Kidney capillary endothelial cell (primary cell): ENCODE measurements around the gene NSDHL.
"Not testable (repeated sequence)": the region's sequence is repeated elsewhere in the genome, so short reads cannot be mapped to it uniquely, and the experiment has no call there.

Experiments
- DNase-seq: peaks from one replicate; pipeline ENCODE4 v3.0.0-alpha.2; 2018; ENCODE audit warnings: low spot score

NSDHL gene

DNA sequence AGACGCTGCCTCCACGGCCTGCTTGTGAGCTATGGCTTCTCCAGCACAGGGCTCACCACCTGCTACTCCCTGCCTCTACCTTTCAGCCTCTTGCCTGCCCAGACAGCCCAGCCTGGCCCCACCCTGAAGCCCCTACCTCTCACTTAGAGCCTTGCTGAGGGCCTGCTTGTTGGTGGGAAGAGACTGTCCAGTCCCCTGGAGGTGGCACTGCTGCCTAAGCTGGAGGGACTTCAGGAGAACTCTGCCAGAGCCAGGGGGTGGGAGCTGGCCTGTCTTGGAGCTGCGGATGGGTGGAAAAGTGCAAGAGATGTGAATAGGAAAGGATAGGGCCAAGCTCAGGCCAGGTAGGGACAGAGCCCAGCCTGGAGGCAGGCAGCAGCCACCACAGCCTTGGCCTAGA is 64.3 kb downstream of the NSDHL start:
- no peak for DNase-seq

DNA sequence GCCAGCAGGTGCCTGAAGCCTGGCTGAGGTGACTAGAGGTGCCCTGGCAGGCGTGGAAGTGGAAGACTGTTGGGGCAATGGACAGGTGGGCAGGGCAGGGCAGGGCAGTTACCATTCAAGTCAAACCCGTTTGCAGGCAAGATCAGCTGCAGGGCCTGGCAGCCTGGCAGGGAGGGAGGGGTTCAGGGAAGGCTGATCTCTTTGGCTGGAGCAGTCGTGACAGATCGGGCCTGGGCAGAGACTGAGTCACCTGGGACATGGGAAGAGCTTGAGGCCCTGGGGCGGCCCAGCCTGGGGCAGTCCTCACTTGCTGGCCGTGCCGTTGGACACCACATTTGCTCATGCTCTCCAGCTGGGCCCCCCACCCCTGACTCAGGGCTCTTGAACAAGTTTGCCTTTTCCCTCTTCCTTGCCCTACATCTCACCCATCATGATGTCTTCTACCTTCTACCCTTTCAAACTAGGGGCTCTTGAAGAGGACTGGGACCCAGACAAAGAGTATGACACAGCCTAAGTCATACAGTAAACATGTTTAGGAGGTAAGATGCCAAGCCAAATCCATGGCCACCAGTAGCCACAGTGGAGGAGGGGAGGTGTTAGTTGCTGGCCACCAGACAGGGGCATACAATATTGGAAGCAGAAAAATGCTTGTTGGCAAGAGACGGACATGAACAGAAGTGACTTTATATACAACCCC is 65.0 kb downstream of the NSDHL start:
- DNase-seq, result no peak

DNA sequence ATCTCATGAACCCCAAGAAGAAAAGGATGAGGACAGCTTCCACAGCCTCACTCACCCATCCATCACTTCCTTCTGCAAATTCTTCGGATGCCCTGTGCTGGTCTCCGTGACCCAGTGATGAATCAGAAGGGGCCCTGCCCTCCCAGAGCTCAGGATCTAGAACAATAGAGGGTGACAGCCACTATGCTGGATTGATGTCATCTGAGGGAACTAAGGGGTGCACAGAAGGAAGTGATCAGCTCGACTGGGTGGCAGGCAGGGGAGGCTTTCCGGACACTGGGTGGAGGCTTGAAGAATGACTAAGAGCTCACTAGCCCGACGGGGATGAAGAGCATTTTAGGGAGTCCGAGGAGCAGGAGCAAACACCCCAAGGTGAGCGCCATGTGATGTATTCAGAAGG is 65.6 kb downstream of the NSDHL start:
- DNase-seq, result peak; percentile 77

DNA sequence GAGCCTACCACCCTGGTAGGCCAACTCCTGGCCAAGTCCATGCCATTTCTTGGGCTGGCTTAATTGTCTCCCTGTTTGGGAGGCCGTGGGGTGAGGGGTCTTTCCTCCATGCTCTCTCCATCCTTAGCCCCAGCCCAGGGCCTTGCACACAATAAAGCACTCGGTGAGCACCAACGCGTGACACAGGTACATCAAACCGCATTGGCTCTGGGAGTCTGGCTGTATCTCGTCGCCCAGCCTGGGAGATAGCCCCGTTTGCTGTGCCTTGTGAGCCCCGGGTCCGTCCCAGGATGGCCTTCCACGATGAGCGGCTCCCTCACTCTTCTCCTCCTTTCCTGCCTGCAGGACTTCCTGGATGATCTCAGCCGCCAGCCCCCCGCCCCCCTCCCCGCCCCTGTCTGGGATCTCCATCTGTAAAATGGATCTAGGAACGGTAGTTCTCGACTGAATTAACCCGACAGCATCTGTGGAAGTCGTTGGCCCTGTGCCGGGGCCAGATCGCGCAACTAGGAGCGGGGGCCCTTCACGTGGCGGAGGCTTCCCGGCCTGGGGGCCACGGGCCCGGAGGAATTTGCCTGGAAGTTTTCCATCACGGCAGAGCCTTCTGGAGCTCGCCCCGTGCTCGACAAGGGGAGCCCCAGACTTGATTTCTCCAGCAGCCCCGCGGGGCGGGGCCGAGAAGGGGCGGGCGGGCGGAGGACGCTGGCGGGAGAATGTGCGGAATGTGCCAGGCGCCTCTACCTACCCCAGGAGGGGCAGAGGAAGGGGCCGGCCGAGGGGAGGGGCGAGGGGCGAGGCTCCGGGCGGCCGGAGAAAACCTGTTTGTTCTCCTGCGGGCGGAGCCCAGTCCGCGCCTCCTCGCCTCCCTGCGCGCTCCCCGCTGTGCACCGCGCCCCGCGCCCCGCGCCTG is 66.6 kb downstream of the NSDHL start, which contains the start of gene ZNF185:
ZNF185 (plus strand) TSS at position 846 of the 910 bp plus-strand sequence. CDS start 16,423 bp downstream, outside the sequence.
- DNase-seq, result peak; percentile 30

DNA sequence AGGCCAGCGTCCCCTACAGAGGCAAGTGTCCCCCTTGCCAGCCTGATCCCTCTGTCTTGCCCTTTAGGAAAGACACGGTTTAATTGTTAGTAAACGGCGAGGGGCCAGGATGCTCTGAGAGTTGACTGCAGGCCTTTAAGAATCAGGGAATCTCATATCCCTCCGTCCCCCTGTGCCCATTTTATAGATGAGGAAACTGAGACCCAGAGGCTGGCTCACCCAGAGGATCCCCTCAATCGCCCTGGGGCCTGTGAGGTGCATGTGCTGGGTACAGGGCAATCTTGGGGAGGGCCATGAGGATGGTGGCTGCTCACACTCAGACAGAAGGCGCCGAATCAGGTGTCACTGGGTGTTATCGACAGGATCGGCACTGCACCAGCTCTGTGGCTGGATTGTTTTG is 67.6 kb downstream of the NSDHL start:
- DNase-seq, result no peak

DNA sequence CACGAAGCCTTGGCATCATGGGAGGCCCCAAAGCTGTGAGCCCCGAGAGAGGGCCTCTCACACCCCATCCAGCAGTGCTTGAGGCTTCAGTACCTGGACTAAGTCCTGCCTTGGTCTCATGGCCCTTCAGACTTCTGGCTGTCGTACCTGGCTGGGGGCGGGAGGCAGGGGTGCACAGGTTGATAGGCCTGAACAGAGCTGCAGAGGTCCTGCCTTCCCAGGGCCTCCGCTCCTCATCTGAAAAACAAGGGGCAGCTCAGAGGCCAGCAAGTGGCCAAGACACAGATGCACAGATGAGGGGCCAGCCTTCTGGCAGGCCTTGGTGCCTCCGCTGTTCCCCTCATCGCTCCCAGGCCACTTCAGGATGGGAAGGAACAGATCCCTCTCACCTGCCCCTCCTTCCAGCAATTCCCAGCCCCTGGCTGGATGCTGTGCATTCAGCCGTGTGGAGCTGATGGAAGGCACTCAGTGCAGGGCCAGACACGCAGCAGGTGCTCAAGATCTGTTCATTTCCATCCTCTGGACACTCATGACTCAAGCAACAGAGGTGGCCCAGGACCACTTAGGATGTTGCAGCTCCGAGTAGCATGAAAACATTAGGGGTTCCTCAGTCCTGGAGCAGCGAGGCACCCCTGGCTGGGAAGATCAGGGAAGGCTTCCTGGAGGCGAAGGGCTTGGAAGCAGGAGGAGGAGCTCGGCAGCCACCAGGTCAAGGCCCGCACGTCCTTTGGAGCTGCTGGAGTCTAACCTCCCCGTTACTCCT is 68.4 kb downstream of the NSDHL start:
- no peak for DNase-seq

DNA sequence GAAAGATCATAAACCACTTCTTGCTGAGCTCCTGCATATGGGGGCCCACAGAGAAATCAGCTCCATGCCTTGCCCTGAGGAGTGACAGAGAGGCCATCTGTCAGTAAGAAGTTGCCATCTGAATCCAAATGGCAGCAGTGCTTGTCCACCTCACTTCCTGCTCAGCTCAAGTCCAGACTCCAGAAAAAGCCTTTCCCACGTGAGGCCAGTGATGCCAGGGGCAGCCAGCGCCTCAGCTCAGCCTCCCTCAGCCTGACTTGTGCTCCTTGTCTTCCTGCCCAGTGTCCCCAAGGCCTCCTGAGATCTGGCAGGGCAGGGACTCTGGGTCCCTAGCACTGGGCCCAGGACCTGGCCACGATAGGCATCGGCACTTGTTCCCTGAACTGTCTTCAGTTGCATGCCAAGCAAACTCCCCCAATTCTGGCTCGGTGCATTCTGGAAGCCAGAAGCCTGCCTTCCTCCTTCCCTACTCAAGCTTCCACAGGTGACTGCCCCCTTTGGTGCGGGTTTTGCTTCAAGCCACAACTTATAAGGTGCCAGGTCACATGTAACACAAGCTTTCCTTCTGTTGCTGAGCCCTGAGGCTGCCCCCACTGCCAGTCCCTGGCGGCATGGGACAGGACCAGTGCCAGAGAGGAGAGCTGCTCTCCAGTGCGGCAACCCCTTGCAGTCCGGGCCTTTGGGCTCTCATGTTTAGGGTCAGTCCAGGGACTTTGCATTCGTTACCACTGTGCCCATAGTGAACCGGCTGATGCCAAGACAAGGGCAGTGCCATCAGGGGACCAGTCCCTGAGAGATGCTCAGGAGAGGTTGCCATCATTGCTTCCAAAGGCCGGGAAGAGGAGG is 69.2 kb downstream of the NSDHL start:
- no peak for DNase-seq

DNA sequence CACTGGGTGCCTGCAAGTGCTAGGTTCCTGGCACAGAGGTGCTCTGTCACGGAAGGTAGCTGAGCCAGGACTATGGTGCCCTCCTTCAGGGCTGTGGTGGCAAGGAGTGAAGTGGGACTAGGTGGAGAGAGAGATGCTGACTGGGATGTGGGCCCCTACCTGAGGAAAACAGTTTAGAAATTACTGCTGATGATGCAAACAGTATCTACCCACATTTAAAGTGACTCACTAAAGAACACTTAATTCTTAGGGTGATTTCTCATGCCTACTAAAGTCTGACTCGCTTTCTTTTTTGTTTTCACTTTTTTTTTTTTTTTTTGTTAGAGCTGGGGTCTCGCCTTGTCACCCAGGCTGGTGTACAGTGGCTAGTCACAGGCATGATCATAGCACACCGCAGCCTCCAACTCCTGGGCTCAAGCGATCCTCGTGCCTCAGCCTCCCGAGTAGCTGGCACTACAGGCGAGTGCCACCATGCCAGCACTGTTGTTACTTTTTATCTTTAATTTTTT is 70.1 kb downstream of the NSDHL start:
- no peak for DNase-seq

DNA sequence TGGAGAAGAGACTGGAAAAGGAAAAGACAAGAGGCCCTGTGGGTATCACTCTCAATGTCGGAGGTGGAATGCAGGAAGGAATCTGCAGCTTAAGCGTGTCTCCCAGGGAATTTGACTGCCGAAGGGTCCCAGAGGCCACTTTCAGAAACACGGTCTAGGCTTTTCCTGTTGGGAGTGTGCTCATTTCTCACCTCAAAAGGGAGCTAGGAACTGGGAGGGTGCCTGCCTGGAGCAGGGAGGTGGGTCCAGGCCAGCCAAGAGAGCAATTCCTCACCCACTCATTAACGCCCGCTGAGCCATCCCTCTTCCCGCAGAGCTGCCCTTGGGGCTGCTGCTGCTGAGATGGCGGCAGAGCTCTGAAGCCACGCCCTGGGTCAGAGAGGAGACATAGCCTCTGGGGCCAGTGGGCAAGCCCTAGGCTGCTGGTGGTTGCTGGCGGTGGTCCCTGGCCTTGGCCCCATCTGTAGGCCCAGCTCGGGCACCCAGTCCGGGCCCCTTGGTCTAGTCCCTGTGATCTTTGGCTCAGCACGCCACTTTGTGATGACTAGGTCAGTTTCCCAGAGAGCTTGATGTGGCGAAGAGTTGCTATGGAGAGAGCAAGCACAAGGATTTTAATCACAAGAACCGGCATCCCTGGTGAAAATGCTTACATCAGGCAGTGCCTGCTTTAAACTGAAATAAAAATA is 71.1 kb downstream of the NSDHL start:
- DNase-seq, result no peak

DNA sequence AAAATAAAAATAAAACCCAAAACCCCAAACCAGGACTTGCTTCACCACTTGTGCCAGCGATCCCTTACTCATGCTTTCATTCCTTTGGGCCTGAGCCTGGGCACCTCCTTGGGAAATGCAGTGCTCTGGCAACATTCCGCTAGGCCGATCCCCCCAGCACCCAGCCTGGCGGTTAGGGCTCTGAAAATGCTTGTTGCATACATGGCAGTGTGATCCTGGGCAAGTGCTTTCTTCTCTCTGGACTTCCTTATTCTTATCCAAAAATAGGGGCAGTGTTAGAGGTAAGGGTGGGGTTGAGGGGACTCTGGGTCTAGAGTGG is 71.6 kb downstream of the NSDHL start:
- no peak for DNase-seq

DNA sequence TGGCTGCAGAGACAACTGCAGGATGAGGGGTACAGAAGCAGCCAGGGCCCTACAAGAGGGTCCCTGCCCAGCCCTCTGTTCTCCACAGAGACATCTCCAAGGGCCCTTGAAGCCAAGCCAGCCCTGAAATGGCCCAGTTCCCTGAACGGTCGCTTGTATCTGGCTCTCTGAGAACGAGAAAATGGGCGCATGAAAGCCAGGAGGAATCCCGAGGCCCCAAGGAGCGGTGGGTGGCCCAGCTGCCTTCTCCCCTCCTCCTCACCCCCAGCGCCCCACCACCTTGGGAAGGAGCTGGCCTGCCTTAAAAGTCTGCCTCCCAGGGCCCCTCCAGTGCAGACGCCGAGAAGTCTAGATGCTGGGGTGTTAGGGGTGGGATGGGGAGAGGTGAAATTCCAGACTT is 72.7 kb downstream of the NSDHL start:
- DNase-seq, result no peak

DNA sequence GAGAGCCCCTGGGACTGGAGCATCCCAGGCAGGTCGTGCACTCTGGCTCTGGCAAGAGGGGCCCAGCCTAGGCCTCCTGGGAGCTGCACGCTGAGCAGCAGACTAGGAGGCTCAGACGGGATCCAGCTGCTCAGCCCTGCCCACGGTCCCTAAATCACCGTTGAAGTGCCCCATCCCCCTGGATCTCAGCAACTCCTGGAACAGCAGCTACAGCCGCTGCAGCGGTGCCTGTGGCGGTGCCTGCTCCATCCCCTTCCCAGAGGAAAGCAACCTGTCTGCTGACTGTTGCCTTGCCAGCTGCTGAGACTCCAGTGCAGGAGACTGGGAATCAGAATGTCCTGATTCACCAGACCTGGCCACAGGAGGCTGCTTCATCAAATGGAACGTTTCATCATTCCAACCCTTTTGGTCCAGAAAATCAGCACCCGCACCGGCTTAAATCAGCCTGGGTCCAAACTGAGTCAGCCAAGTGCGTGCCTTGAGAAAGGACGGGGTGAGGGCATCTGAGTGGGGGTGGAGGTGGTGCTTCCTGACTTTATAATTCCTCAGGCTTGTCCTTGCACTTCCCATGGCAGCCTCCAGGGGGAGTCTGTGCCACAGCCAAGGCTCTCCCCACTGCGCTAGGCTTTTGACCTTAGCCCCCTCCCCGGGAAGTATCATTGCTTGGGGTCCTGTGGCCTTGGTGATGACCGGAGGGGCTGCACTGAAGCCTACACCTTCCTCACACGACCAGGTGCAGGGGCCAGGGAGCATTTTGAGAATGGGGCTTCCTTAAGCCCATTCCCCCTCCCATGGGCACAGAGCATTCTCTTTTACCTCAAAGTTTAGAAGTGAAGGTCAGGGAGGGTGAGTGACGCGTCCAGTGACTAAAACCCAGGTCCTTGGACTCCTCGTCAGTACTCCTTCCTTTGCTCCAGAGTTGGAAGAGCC is 73.6 kb downstream of the NSDHL start:
- DNase-seq, result peak; percentile 43

DNA sequence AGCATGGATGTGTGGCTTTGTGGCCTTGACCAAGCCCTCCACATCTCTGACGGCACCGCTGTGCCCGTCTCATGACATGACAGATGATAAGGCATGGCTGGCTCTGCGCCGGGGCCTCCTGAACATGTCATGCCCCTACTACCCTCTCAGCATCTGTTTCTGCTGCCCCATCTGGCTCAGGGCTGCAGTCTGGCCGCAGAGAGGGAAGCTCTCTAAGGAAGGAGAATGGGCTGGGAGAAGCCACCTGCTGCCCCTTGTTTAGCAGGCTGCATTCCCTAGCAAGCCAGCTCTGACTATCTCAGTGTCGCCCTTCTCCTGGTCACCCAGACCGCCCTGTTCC is 74.2 kb downstream of the NSDHL start:
- no peak for DNase-seq

DNA sequence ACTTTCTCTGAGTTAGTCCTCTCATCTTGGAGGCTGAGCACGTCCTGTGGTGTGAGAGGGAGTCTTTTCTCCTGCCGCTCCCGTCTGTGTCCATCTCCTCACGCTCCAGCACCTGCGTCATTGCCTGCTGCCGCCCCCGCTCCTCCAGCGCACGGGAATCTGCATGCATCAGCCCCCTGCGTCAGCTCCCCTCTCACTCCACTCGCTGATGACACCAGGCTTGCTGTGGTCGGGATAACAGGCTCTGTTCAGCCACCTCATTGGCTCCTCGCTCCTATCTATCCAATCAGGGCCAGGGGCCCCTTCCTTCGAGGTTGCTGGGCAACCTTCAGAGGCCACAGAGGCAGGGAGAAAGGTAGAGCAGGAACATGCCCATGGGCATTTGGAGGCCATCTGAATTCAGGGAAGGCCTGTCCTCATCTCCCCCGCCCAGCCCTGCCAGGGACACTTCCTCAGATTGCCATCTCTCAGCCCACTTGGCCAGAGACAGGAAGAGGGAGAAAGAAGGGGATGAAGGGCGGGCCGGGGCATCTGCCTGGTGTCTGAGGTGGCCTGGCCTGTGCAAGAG is 76.3 kb downstream of the NSDHL start:
- DNase-seq, result no peak

DNA sequence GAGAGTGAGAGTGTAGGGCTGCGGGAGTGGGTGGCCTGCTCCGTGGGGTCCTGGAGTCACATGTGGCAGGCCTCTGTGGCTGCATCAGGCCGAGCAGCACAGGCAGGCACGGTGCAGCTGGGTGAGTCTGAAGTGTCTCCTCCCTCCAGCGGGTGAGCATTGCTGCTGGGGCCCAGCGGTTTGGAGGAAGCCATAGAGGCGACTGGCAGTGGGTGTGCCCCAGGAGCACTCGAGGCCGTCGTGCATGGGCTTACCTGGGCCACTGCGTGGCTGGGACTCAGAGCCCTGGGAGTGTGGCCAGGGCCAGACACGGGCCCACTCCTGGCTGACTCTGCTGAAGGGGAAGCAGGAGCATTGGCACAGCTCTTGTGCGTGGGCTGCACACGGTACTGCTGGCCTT is 77.6 kb downstream of the NSDHL start:
- DNase-seq, result no peak

DNA sequence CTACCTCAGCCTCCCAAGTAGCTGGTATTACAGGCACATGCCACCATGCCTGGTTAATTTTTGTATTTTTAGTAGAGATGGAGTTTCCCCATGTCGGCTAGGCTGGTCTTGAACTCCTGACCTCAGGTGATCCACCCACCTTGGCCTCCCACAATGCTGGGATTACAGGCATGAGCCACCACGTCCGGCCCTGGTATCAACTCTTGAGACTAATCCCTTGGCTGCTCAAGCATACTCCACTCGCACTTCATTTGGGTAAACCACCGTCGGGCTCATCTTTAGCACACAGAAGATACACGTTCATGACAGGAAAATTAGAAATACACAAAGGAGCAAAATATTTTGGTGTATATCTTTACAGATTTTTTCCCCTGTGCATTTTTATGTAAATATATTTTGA is 79.2 kb downstream of the NSDHL start:
- DNase-seq, result not testable (repeated sequence)

DNA sequence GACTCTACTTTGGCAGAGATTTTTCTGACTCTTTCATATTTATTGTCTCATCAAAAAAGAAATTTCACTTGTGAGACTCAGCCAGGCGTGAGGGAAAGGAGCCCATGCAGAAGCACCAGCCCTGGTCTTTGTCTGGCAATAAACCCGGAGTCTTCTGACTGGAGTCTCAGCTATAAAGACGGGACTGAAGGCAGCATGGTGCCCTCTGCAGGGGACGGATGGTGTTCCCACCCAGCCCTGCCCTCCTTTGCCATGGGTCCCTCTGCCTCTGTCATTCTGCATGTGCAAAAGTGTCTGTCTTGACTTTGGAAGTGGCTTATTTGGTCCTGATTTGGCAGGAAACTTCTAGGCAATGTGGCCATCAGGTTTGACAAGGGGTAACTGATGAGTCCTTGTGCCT is 81.2 kb downstream of the NSDHL start:
- DNase-seq, result no peak

DNA sequence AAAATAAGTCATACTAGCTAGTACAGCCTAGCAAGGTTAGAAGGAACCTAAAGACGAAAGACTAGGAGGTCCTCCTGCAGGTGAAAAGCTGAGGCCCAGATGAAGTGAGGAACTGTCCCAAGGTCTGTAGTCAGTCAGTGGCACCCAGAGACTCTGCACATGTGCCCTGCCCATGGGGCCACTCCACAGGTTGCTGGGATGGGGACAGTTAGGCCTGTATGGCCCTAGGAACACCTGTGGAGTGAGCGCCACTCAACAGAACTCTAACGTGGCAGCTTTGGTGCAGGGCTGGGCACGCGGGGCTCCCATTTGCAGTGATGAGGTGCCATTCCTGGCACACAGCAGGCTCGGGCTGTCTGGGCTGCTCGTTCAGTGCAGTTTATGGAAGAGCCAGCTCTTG is 81.8 kb downstream of the NSDHL start:
- no peak for DNase-seq

DNA sequence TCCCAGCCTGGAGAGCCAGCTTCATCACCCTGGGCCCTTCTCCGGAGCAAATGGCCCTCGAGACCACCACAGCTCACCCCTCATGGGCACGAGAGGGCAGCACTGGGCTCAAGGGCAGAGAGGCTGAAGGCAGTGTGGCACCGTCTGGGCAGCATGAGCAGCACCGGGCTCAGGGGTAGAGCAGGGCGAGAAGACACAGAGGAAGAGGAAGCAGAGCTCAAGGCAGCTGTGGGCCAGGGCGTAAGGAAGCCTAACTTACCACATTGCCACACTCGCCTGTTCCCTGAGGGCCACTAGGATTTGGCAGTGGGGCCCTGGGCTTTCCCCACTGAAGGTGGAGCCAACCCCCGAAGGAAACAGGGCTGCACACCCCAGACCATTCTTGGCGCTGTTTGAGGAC is 82.5 kb downstream of the NSDHL start:
- no peak for DNase-seq

DNA sequence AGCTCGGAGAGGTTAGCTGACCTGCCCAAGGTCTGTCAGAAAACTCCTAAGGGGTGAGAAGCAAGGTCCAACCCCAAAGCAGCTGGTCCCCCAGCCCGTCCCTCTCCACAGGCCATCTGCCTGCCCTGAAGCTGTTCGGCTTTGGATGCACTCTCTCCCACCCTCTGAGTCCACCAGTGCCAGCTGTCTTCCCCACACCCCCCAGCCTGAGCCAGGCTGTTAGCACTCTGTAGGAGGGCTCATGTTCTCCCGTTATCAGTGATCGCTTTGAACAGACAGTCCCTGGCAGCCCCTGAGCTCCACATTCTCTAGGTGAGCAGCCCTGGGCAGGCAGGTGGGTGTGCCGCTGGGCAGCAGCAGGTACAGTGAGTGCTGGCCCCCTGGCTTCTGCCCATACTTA is 83.0 kb downstream of the NSDHL start:
- no peak for DNase-seq
